HG02852 (cell line): ENCODE results near the gene PLA2G7.

Source experiments
- ATAC-seq: cut with Tn5 transposase; IDR thresholded peaks from one replicate; pipeline ENCODE4 v1.9.1; 2021; ENCODE audit warnings: mild to moderate bottlenecking, moderate library complexity; ENCODE audit not compliant: unreplicated experiment

The PLA2G7 gene

GRCh38 chr6:46690141-46690755 is 44.9 kb downstream of the PLA2G7 start:
- no peak for ATAC-seq

GRCh38 chr6:46689657-46690056 is 45.5 kb downstream of the PLA2G7 start:
- no peak for ATAC-seq

GRCh38 chr6:46688966-46689335 is 46.2 kb downstream of the PLA2G7 start:
- ATAC-seq = no peak

- ATAC-seq = no peak
Observed at GRCh38 chr6:46688117-46688965, 46.8 kb downstream of the PLA2G7 start.

GRCh38 chr6:46687619-46688097 is 47.5 kb downstream of the PLA2G7 start, which contains the start of gene TDRD6:
TDRD6 (plus strand) TSS chr6:46687885; CDS start chr6:46688129, 244 bp downstream.
- ATAC-seq = no peak

GRCh38 chr6:46684771-46685170 is 50.4 kb downstream of the PLA2G7 start:
- no peak for ATAC-seq

- no peak for ATAC-seq
Observed at GRCh38 chr6:46677314-46677654, 57.9 kb downstream of the PLA2G7 start.

- ATAC-seq = no peak
Observed at GRCh38 chr6:46676604-46677313, 58.4 kb downstream of the PLA2G7 start.

GRCh38 chr6:46674410-46674809 is 60.8 kb downstream of the PLA2G7 start:
- ATAC-seq = no peak

- ATAC-seq = no peak
Observed at GRCh38 chr6:46667377-46667776, 67.8 kb downstream of the PLA2G7 start.

- ATAC-seq = no peak
Observed at GRCh38 chr6:46661483-46661882, 73.7 kb downstream of the PLA2G7 start.

- no peak for ATAC-seq
Observed at GRCh38 chr6:46657642-46658041, 77.5 kb downstream of the PLA2G7 start.

- no peak for ATAC-seq
Observed at GRCh38 chr6:46655803-46656202, 79.4 kb downstream of the PLA2G7 start.
